GM12891 (cell line): ENCODE results near the gene PLCL1.

Source experiments
- POLR2A ChIP-seq: IDR thresholded peaks from 2 replicates; pipeline ENCODE4 v1.6.1; 2011; ENCODE audit warnings: low read depth, low read length, control low read depth
- POLR2AphosphoS5 ChIP-seq: IDR thresholded peaks from 2 replicates; pipeline ENCODE4 v1.6.1; 2011; ENCODE audit warnings: low read depth, low read length, control low read depth
- POU2F2 ChIP-seq: IDR thresholded peaks from 2 replicates; pipeline ENCODE4 v1.6.1; 2011; ENCODE audit warnings: low read depth, mild to moderate bottlenecking, control low read depth, low read length, moderate library complexity
- SPI1 ChIP-seq: IDR thresholded peaks from 2 replicates; pipeline ENCODE4 v1.6.1; 2011; ENCODE audit warnings: low read depth, low read length, control low read depth
- TAF1 ChIP-seq: IDR thresholded peaks from 2 replicates; pipeline ENCODE4 v1.6.1; 2011; ENCODE audit warnings: low read depth, low read length, control low read depth

DNA sequence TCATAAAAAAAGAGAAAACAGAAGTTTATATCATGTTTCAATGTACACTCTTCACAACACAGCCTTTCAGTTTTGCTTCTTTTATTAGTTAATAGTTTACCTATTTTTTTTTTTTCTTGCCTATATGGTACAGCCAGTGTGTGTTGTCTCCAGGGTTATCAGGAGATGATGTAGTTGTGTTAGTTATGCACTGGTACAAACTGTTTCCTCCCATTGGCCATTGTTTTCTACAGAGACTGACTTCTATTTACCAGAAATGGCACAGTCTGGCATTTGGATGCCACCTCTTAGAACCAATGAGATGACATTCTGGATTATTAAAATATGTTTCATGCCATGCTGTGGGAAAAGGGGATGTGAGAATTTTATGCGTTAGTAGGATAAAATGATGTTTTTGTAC lies 339.4 kb downstream of the PLCL1 start:
- TF ChIP-seq POLR2A (no peak), POLR2AphosphoS5 (no peak), SPI1 (no peak), POU2F2 (no peak), TAF1 (no peak)
